HepG2 (cell line): Measurements from ENCODE around the gene ZBTB47. TPM values are rescaled to one million over a fixed set of nuclear protein-coding genes. Genes with fewer than 3 reads are reported as not detected.
A peak's percentile ranks its signal among the peaks of the same experiment; 100 is the strongest.

Source experiments
- ATAC-seq: fragments of 200-7000 bp; cut with Tn5 transposase; 3 replicates; pipeline ENCODE4 v1.9.1; 2020; ENCODE audit warnings: mild to moderate bottlenecking, moderate library complexity
- BruUV-seq: library from RNA; stranded (reverse); fragments of 400-500 nt; replicated peaks from 2 replicates; lab custom pipeline; 2021; lab: Mats Ljungman, UMichigan
- CTCF ChIA-PET: fragments of 300-600 bp; formaldehyde crosslinking; extraction: SDS; loops from one replicate; lab custom pipeline; 2021; ENCODE audit warnings: low total read pairs, inconsistent platforms, low intra/inter-chr PET ratio; lab: Yijun Ruan, JAX
- POLR2A ChIA-PET: fragments of 350-600 bp; sonication (Branson Sonifier 250); formaldehyde crosslinking; loops from one replicate; lab custom pipeline; 2020; ENCODE audit warnings: antibody characterized with exemption, inconsistent platforms; lab: Yijun Ruan, JAX
- DNase-seq: peaks from one replicate; pipeline ENCODE4 v3.0.0-alpha.2; 2015; ENCODE audit warnings: low spot score
- FAIRE-seq: peaks from 3 replicates; lab custom pipeline; 2011; peaks lifted over from hg19 to GRCh38; lab: Jason Lieb, UNC
- H2AFZ ChIP-seq: one replicate; pipeline ENCODE4 v1.6.1; 2011; ENCODE audit warnings: low read length, inconsistent platforms
- H3K27ac ChIP-seq: fragments of 300-600 bp; 3 replicates; pipeline ENCODE4 v1.8.0; 2011; ENCODE audit warnings: mixed run types, mild to moderate bottlenecking, mixed read lengths, low read length, inconsistent platforms; ENCODE audit not compliant: insufficient read depth; ENCODE audit errors: extremely low read length
- H3K27me3 ChIP-seq, 2 experiments: fragments of 200-600 bp in 1 of 2; 2 replicates in 1 of 2; 3 replicates in 1 of 2; pipeline versions ENCODE4 v1.6.0 to v1.8.0; 2011; ENCODE audit warnings: low read length in 2 of 2, mild to moderate bottlenecking in 2 of 2, moderate library complexity in 2 of 2, inconsistent platforms in 1 of 2; ENCODE audit not compliant: insufficient read depth in 2 of 2, control insufficient read depth in 1 of 2
- H3K36me3 ChIP-seq, 2 experiments: fragments of 200-600 bp in 1 of 2; replicated peaks in 1 of 2; 2 replicates in 1 of 2; 3 replicates in 1 of 2; pipeline versions ENCODE4 v1.5.1 to v1.8.0; 2011; ENCODE audit warnings: low read length in 2 of 2, inconsistent platforms in 1 of 2; ENCODE audit not compliant: insufficient read depth in 2 of 2, control insufficient read depth in 1 of 2
- H3K4me1 ChIP-seq: 2 replicates; pipeline ENCODE4 v1.5.1; 2012; ENCODE audit warnings: low read length, inconsistent platforms; ENCODE audit not compliant: insufficient read depth
- H3K4me2 ChIP-seq: 2 replicates; pipeline ENCODE4 v1.6.0; 2011; ENCODE audit warnings: low read depth, low read length, inconsistent platforms
- H3K4me3 ChIP-seq, 3 experiments: fragments of 200-600 bp in 1 of 3; sonication (generic), shearing (Covaris generic) in 1 of 3; replicated peaks in 1 of 3; 2 replicates each; pipeline ENCODE4 v1.5.1; 2011 to 2016; ENCODE audit warnings: low read length in 3 of 3, inconsistent platforms in 2 of 3, low read depth in 2 of 3, mild to moderate bottlenecking in 2 of 3, control low read depth in 1 of 3, mixed read lengths in 1 of 3; ENCODE audit not compliant: insufficient read depth in 1 of 3
- H3K79me2 ChIP-seq: one replicate; pipeline ENCODE4 v1.6.1; 2011; ENCODE audit warnings: low read length, inconsistent platforms; ENCODE audit not compliant: insufficient read depth
- H3K9ac ChIP-seq: 2 replicates; pipeline ENCODE4 v1.6.0; 2011; ENCODE audit warnings: mild to moderate bottlenecking, low read depth, low read length, inconsistent platforms; ENCODE audit not compliant: insufficient read depth
- H3K9me3 ChIP-seq: 2 replicates; pipeline ENCODE4 v1.5.1; 2012; ENCODE audit warnings: mild to moderate bottlenecking, low read length
- H4K20me1 ChIP-seq: 2 replicates; pipeline ENCODE4 v1.6.0; 2011; ENCODE audit warnings: inconsistent platforms, mild to moderate bottlenecking, low read length, moderate library complexity; ENCODE audit not compliant: insufficient read depth
- ARHGAP35 ChIP-seq: sonication (generic); formaldehyde crosslinking; IDR thresholded peaks from 2 replicates; pipeline ENCODE4 v1.9.0; 2022; ENCODE audit warnings: mild to moderate bottlenecking, inconsistent platforms, moderate library complexity, missing genetic modification reagents, borderline replicate concordance
- NR3C1 ChIP-seq: sonication (generic); formaldehyde crosslinking; IDR thresholded peaks from 2 replicates; pipeline ENCODE4 v1.4.0; 2020; ENCODE audit warnings: missing genetic modification reagents
- RARG ChIP-seq: sonication (generic); formaldehyde crosslinking; IDR thresholded peaks from 2 replicates; pipeline ENCODE4 v1.4.0; 2020; ENCODE audit warnings: low read depth, mild to moderate bottlenecking, missing genetic modification reagents
- SNAPC2 ChIP-seq: sonication (generic); formaldehyde crosslinking; IDR thresholded peaks from 2 replicates; pipeline ENCODE4 v1.8.1; 2022; ENCODE audit warnings: mild to moderate bottlenecking, missing genetic modification reagents
- SP2 ChIP-seq: sonication (generic); formaldehyde crosslinking; IDR thresholded peaks from 2 replicates; pipeline ENCODE4 v1.5.1; 2020; ENCODE audit warnings: mild to moderate bottlenecking, missing genetic modification reagents
- ZNF460 ChIP-seq: sonication (generic); formaldehyde crosslinking; IDR thresholded peaks from 2 replicates; pipeline ENCODE4 v1.5.1; 2020; ENCODE audit warnings: missing genetic modification reagents, mild to moderate bottlenecking, borderline replicate concordance
- ZNF589 ChIP-seq: sonication (generic); formaldehyde crosslinking; conservative IDR thresholded peaks from 2 replicates; pipeline ENCODE4 v1.8.0; 2022; ENCODE audit warnings: mild to moderate bottlenecking, moderate library complexity, missing genetic modification reagents
- ZNF768 ChIP-seq: sonication (generic); formaldehyde crosslinking; IDR thresholded peaks from 2 replicates; pipeline ENCODE4 v1.4.0; 2020; ENCODE audit warnings: missing genetic modification reagents
- WGBS: methylation state at CpG from one replicate; pipeline ENCODE4 v1.1.6; 2017; ENCODE audit warnings: low lambda C conversion rate; 5-methylcytosine and 5-hydroxymethylcytosine counted together
- in situ Hi-C: cut with HindIII; loops from 2 replicates; pipeline ENCODE4 v1.10.0; 2017; ENCODE audit warnings: low pct_unique_long_range_greater_than_20kb; ENCODE audit not compliant: extremely low pct_ligation_motif_present
- intact Hi-C: fragments of 100-400 bp; cut with micrococcal nuclease; formaldehyde crosslinking; loops from one replicate; pipeline ENCODE4 v1.10.0; 2022; ENCODE audit not compliant: unreplicated experiment
- polyA plus RNA-seq, 8 experiments: library from polyadenylated mRNA; depleted of rRNA in 3 of 8; stranded (reverse) in 7 of 8; unstranded in 1 of 8; fragments of >200 nt; fragmentation: Illumina TruSeq in 4 of 8; extraction: Trizol in 4 of 8; gene quantifications; 2 replicates each; pipeline versions ENCODE4 v1.2.1 to v1.2.3, GENCODE V29; 2011 to 2016; ENCODE audit warnings: low read depth in 4 of 8, missing spikeins in 1 of 8, mixed read lengths in 1 of 8; ENCODE audit not compliant: insufficient read depth in 1 of 8
- total RNA-seq, 5 experiments: library from RNA; depleted of rRNA; stranded (reverse); fragments of >200 nt; fragmentation: Illumina TruSeq; extraction: Trizol; gene quantifications; 2 replicates each; pipeline ENCODE4 v1.2.3, GENCODE V29; 2016; ENCODE audit warnings: low read depth in 1 of 5
- TF ChIP-seq, protein P1 (sequence below): sonication (generic); formaldehyde crosslinking; IDR thresholded peaks from 2 replicates; pipeline ENCODE4 v1.4.0; 2020; ENCODE audit warnings: mild to moderate bottlenecking, missing genetic modification reagents
- TF ChIP-seq, protein P2 (sequence below): sonication (generic); formaldehyde crosslinking; conservative IDR thresholded peaks from 2 replicates; pipeline ENCODE4 v1.5.0; 2020; ENCODE audit warnings: missing genetic modification reagents

ZBTB47 gene
- total and polyA plus RNA-seq, 2 of the 13 experiments (the other 11 are each of a cell fraction or from before 2014, with no cell fraction given): 1.5 to 3.1 TPM

DNA sequence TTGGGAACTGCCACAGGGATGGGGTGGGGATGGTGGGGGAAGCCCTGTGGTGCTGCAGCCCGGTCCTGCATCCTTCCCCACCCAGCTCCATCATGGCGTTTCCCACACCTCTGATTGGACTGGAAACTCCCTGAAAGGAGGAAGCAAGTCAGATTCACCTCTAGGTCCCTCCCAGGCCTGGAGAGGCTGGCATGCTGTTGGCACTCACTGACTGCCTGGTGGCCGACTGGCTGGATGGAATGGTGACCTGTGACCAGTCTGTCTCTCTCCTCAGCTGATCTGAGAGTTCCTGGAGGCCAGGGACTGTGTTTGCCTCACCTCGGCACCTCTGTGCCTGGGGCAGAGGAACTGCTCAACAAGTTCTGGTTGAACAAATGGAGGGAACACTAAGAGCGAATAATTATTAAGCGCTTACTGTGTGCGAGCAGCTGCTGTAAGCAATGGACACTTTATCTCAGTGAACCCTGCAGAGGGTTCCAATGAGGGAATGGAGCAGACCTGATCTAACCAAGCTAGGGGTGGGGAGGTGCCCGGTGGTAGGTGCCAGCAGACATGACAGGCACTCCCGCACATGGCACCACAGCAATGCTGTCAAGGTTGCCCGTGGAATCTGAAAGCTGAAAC lies 52.6 kb downstream of the ZBTB47 start (continued):
- no peak for TF ChIP-seq SP2 (CRISPR knock-in tag)
- TF ChIP-seq SNAPC2 (CRISPR knock-in tag): no peak
- no peak for TF ChIP-seq ARHGAP35
- TF ChIP-seq, protein P1, sequence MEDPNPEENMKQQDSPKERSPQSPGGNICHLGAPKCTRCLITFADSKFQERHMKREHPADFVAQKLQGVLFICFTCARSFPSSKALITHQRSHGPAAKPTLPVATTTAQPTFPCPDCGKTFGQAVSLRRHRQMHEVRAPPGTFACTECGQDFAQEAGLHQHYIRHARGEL (CRISPR knock-in tag): no peak
- TF ChIP-seq, protein P2, sequence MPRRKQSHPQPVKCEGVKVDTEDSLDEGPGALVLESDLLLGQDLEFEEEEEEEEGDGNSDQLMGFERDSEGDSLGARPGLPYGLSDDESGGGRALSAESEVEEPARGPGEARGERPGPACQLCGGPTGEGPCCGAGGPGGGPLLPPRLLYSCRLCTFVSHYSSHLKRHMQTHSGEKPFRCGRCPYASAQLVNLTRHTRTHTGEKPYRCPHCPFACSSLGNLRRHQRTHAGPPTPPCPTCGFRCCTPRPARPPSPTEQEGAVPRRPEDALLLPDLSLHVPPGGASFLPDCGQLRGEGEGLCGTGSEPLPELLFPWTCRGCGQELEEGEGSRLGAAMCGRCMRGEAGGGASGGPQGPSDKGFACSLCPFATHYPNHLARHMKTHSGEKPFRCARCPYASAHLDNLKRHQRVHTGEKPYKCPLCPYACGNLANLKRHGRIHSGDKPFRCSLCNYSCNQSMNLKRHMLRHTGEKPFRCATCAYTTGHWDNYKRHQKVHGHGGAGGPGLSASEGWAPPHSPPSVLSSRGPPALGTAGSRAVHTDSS (CRISPR knock-in tag): no peak
- no peak for TF ChIP-seq ZNF460
- no peak for TF ChIP-seq ZNF589 (CRISPR knock-in tag)
- TF ChIP-seq, all 625 proteins: peak for 0

DNA sequence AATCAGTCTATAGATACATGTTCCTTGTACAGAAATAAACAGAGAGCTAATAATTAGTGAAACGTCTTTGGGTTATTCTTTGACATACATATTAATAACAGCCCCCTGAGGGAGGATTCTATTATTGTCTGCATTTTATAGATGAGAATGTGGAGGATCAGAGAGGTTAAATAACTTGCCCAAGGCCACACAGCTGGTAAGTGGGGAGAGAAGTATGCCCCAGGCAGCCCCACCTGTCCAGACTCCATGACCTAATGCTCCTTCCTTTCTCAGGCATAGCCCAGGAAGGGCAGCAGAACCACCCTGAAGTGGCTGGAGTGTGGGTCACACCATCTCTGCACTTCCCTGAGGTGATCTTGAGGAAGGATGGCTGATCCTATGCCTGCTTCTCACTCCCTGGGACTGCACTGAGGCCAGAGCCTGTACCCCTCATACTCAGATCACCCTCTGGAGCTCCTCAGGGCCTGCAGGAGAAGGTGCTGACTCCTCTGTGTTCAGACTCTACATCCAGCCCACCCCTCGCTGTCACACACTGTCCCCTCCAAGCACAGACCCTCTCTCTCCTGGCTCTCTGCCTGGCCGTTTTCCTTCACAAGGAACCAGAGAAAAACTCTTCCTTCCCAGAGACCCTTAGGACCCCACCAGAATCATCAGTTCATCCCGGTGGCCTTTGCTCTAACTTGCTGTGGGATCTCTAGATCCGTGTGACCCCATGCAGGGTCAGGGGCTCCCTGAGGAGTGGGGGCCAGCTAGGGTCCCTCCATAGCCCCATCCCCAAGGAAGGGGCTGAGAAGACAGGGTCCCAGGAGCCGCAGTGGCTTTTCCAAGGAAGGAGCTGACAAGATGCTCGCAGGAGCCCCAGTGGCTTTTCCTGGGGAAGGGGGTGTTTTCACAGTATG lies 53.5 kb downstream of the ZBTB47 start:
- Histone ChIP-seq H3K79me2 (no peaks in the 10 kb centered on the region), H3K27me3 (peaks cover 3 to 17% of the 10 kb centered on the region in 2 experiments), H3K4me3 (no peak overlapping the region), H2AFZ (no peak overlapping the region), H4K20me1 (no peaks in the 10 kb centered on the region), H3K27ac (no peak overlapping the region), H3K36me3 (no peaks in the 10 kb centered on the region), H3K4me2 (no peak overlapping the region), H3K4me1 (no peaks in the 10 kb centered on the region), H3K9me3 (no peaks in the 10 kb centered on the region), H3K9ac (no peak overlapping the region)
- POLR2A ChIA-PET: no interaction called here
- CTCF ChIA-PET: no interaction called here
- intact Hi-C loops (no loop called here), in situ Hi-C loops (no loop called here)
- no peak for TF ChIP-seq RARG (CRISPR knock-in tag)
- peak; percentile 61 for TF ChIP-seq ZNF768 (CRISPR knock-in tag)
- no peak for TF ChIP-seq NR3C1 (CRISPR knock-in tag)
- DNase-seq (no peak), ATAC-seq (no peak), FAIRE-seq (no peak)
- BruUV-seq: no TSS peak
- WGBS: 9% methylated on average over 4 of the region's 7 CpGs
